HEK293 (cell line): ENCODE data around the gene GPSM1.

ENCODE experiments used
- CTCF ChIP-seq: fragments of 450-650 bp; formaldehyde crosslinking; IDR thresholded peaks from 2 replicates; pipeline ENCODE4 v1.5.1; 2016; ENCODE audit warnings: missing biosample characterization, missing genetic modification characterization
- HOXA7 ChIP-seq: sonication (generic); formaldehyde crosslinking; IDR thresholded peaks from 2 replicates; pipeline ENCODE4 v1.8.1; 2022; ENCODE audit warnings: missing genetic modification reagents, borderline replicate concordance
- ZNF311 ChIP-seq: fragments of 450-650 bp; formaldehyde crosslinking; IDR thresholded peaks from 2 replicates; pipeline ENCODE4 v1.5.1; 2017; ENCODE audit warnings: missing biosample characterization, missing genetic modification characterization, borderline replicate concordance
- ZNF324 ChIP-seq: fragments of 450-650 bp; formaldehyde crosslinking; IDR thresholded peaks from 2 replicates; pipeline ENCODE4 v1.5.1; 2016; ENCODE audit warnings: missing biosample characterization, missing genetic modification characterization
- ZNF416 ChIP-seq: fragments of 450-650 bp; formaldehyde crosslinking; IDR thresholded peaks from 2 replicates; pipeline ENCODE4 v1.5.1; 2016; ENCODE audit warnings: missing biosample characterization, missing genetic modification characterization
- ZNF423 ChIP-seq: fragments of 450-650 bp; formaldehyde crosslinking; IDR thresholded peaks from 2 replicates; pipeline ENCODE4 v1.5.1; 2016; ENCODE audit warnings: missing biosample characterization, missing genetic modification characterization
- ZNF501 ChIP-seq: fragments of 450-650 bp; formaldehyde crosslinking; IDR thresholded peaks from 2 replicates; pipeline ENCODE4 v1.5.1; 2016; ENCODE audit warnings: missing biosample characterization, missing genetic modification characterization
- ZNF610 ChIP-seq: fragments of 450-650 bp; formaldehyde crosslinking; IDR thresholded peaks from 2 replicates; pipeline ENCODE4 v1.5.1; 2016; ENCODE audit warnings: missing biosample characterization, missing genetic modification characterization, borderline replicate concordance
- ZNF624 ChIP-seq: fragments of 450-650 bp; formaldehyde crosslinking; IDR thresholded peaks from 2 replicates; pipeline ENCODE4 v1.5.1; 2017; ENCODE audit warnings: missing biosample characterization, missing genetic modification characterization
- ZNF747 ChIP-seq: fragments of 450-650 bp; formaldehyde crosslinking; IDR thresholded peaks from 2 replicates; pipeline ENCODE4 v1.5.1; 2016; ENCODE audit warnings: missing biosample characterization, missing genetic modification characterization
- ZNF76 ChIP-seq: fragments of 450-650 bp; formaldehyde crosslinking; IDR thresholded peaks from 2 replicates; pipeline ENCODE4; 2016; ENCODE audit warnings: low read depth, missing biosample characterization, missing genetic modification characterization, borderline replicate concordance
- TF ChIP-seq, protein P1 (sequence below): fragments of 450-650 bp; formaldehyde crosslinking; IDR thresholded peaks from 2 replicates; pipeline ENCODE4 v1.5.1; 2016; ENCODE audit warnings: missing biosample characterization, missing genetic modification characterization
- TF ChIP-seq, protein P2 (sequence below): fragments of 450-650 bp; formaldehyde crosslinking; conservative IDR thresholded peaks from 2 replicates; pipeline ENCODE4 v1.5.1; 2016; ENCODE audit warnings: low read depth, missing biosample characterization, missing genetic modification characterization

- TF ChIP-seq ZNF610 (tag by site-specific recombination) (no peak), HOXA7 (no peak), ZNF76 (tag by site-specific recombination) (no peak), ZNF416 (tag by site-specific recombination) (no peak), CTCF (tag by site-specific recombination) (no peak), ZNF624 (no peak), ZNF423 (tag by site-specific recombination) (no peak), ZNF324 (tag by site-specific recombination) (no peak), ZNF501 (tag by site-specific recombination) (no peak), ZNF747 (no peak), ZNF311 (tag by site-specific recombination) (no peak)
- TF ChIP-seq, protein P1, sequence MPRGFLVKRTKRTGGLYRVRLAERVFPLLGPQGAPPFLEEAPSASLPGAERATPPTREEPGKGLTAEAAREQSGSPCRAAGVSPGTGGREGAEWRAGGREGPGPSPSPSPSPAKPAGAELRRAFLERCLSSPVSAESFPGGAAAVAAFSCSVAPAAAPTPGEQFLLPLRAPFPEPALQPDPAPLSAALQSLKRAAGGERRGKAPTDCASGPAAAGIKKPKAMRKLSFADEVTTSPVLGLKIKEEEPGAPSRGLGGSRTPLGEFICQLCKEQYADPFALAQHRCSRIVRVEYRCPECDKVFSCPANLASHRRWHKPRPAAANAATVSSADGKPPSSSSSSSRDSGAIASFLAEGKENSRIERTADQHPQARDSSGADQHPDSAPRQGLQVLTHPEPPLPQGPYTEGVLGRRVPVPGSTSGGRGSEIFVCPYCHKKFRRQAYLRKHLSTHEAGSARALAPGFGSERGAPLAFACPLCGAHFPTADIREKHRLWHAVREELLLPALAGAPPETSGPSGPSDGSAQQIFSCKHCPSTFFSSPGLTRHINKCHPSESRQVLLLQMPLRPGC (tag by site-specific recombination) = no peak
- TF ChIP-seq, protein P2, sequence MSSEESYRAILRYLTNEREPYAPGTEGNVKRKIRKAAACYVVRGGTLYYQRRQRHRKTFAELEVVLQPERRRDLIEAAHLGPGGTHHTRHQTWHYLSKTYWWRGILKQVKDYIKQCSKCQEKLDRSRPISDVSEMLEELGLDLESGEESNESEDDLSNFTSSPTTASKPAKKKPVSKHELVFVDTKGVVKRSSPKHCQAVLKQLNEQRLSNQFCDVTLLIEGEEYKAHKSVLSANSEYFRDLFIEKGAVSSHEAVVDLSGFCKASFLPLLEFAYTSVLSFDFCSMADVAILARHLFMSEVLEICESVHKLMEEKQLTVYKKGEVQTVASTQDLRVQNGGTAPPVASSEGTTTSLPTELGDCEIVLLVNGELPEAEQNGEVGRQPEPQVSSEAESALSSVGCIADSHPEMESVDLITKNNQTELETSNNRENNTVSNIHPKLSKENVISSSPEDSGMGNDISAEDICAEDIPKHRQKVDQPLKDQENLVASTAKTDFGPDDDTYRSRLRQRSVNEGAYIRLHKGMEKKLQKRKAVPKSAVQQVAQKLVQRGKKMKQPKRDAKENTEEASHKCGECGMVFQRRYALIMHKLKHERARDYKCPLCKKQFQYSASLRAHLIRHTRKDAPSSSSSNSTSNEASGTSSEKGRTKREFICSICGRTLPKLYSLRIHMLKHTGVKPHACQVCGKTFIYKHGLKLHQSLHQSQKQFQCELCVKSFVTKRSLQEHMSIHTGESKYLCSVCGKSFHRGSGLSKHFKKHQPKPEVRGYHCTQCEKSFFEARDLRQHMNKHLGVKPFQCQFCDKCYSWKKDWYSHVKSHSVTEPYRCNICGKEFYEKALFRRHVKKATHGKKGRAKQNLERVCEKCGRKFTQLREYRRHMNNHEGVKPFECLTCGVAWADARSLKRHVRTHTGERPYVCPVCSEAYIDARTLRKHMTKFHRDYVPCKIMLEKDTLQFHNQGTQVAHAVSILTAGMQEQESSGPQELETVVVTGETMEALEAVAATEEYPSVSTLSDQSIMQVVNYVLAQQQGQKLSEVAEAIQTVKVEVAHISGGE (tag by site-specific recombination) = no peak
These were observed 13.8 kb downstream of the GPSM1 start for GRCh38 chr9:136341042-136341655.
